ENCODE results near the gene CES3.

Gene CES3

GRCh38 chr16:66975302-66975893 lies 14.3 kb downstream of the CES3 start:
- Histone ChIP-seq H3K4me3 (ENCODE audit: insufficient read depth, low read length, poor library complexity, severe bottlenecking) (no peak overlapping the region), H3K9me3 (ENCODE audit: insufficient read depth, low read length) (no peaks in the 10 kb centered on the region), H3K79me2 (ENCODE audit: insufficient read depth, low read length) (no peaks in the 10 kb centered on the region), H3K9me2 (replicated peaks; ENCODE audit: insufficient read depth, low read length) (no peaks in the 10 kb centered on the region), H3K27me3 (ENCODE audit: low read length) (no peaks in the 10 kb centered on the region), H3K9ac (ENCODE audit: low read length) (no peak overlapping the region), H3K36me3 (ENCODE audit: low read length) (no peaks in the 10 kb centered on the region), H3F3A (ENCODE audit: insufficient read depth) (no peaks in the 10 kb centered on the region), H3K4me2 (ENCODE audit: low read depth, low read length, poor library complexity, severe bottlenecking) (no peak overlapping the region), H2AFZ (ENCODE audit: low read depth, low read length, severe bottlenecking) (no peak overlapping the region), H4K20me1 (ENCODE audit: low read depth, low read length) (no peaks in the 10 kb centered on the region), H3K27ac (ENCODE audit: low read depth, low read length) (no peak overlapping the region)
- TF ChIP-seq, protein P1, sequence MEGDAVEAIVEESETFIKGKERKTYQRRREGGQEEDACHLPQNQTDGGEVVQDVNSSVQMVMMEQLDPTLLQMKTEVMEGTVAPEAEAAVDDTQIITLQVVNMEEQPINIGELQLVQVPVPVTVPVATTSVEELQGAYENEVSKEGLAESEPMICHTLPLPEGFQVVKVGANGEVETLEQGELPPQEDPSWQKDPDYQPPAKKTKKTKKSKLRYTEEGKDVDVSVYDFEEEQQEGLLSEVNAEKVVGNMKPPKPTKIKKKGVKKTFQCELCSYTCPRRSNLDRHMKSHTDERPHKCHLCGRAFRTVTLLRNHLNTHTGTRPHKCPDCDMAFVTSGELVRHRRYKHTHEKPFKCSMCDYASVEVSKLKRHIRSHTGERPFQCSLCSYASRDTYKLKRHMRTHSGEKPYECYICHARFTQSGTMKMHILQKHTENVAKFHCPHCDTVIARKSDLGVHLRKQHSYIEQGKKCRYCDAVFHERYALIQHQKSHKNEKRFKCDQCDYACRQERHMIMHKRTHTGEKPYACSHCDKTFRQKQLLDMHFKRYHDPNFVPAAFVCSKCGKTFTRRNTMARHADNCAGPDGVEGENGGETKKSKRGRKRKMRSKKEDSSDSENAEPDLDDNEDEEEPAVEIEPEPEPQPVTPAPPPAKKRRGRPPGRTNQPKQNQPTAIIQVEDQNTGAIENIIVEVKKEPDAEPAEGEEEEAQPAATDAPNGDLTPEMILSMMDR (IDR thresholded peaks at IDR 0.05; ENCODE audit: insufficient read depth, low read length, poor library complexity, severe bottlenecking): no peak
- no peak for TF ChIP-seq EZH2phosphoT487 (conservative IDR thresholded peaks at IDR 0.05; ENCODE audit: low read length)

GRCh38 chr16:66976746-66977145 lies 15.7 kb downstream of the CES3 start:
- no peak overlapping the region for H3K4me3 ChIP-seq (ENCODE audit: insufficient read depth, low read length, poor library complexity, severe bottlenecking)
- TF ChIP-seq, protein P1 (IDR thresholded peaks at IDR 0.05; ENCODE audit: insufficient read depth, low read length, poor library complexity, severe bottlenecking): no peak
- no peak for TF ChIP-seq EZH2phosphoT487 (conservative IDR thresholded peaks at IDR 0.05; ENCODE audit: low read length)
- no peak overlapping the region for H3K27ac ChIP-seq (ENCODE audit: low read depth, low read length)
- no peaks in the 10 kb centered on the region for H3K36me3 ChIP-seq (ENCODE audit: low read length)
- no peaks in the 10 kb centered on the region for H3K9me3 ChIP-seq (ENCODE audit: insufficient read depth, low read length)
- H3K9me2 ChIP-seq (replicated peaks; ENCODE audit: insufficient read depth, low read length): no peaks in the 10 kb centered on the region
- no peaks in the 10 kb centered on the region for H3K79me2 ChIP-seq (ENCODE audit: insufficient read depth, low read length)
- H3K4me2 ChIP-seq (ENCODE audit: low read depth, low read length, poor library complexity, severe bottlenecking): no peak overlapping the region
- H2AFZ ChIP-seq (ENCODE audit: low read depth, low read length, severe bottlenecking): no peak overlapping the region
- H3K9ac ChIP-seq (ENCODE audit: low read length): no peak overlapping the region
- H4K20me1 ChIP-seq (ENCODE audit: low read depth, low read length): no peaks in the 10 kb centered on the region
- no peaks in the 10 kb centered on the region for H3F3A ChIP-seq (ENCODE audit: insufficient read depth)
- no peaks in the 10 kb centered on the region for H3K27me3 ChIP-seq (ENCODE audit: low read length)

DNA sequence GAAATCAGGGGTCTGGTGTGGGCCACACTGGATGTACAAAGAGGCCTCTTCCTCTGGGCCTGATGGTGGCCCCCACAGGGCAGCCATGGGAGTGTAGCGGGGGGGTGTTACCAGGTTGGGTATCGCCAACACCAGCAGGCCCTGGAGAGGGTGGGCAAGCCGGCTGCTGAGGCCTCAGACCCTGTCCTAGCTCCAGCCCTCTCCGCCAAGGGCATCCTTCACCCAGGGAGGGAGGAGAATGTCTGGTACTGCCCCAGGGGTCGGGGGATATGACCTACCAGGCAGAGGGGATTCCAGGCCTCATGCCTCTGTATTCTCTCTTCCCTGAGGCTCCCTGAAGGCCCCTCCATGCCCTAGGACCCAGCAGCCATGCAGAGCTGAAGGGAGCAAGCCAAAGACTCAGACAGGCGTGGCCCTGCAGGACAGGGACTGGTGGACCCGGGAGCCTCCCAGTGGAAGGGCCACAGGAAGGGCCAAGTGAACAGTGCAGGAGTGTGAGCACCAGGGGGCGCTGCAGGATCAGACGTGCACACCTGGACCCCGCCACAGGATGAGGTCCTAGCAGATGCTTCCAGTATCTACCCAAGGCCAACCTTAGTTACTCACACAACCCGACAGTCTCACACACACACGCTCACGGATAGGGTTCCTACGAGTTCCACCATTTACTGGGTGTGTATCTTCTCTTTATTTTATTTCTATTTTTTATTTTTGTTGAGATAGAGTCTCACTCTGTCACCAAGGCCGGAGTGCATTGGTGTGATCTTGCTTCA lies 16.5 kb downstream of the CES3 start:
- Histone ChIP-seq H3K27ac (ENCODE audit: low read depth, low read length) (no peak overlapping the region), H4K20me1 (ENCODE audit: low read depth, low read length) (no peaks in the 10 kb centered on the region), H3K36me3 (ENCODE audit: low read length) (no peaks in the 10 kb centered on the region), H3K4me3 (ENCODE audit: insufficient read depth, low read length, poor library complexity, severe bottlenecking) (no peak overlapping the region), H3K9me3 (ENCODE audit: insufficient read depth, low read length) (no peaks in the 10 kb centered on the region), H2AFZ (ENCODE audit: low read depth, low read length, severe bottlenecking) (no peak overlapping the region), H3K27me3 (ENCODE audit: low read length) (no peaks in the 10 kb centered on the region), H3K4me2 (ENCODE audit: low read depth, low read length, poor library complexity, severe bottlenecking) (no peak overlapping the region), H3K9me2 (replicated peaks; ENCODE audit: insufficient read depth, low read length) (no peaks in the 10 kb centered on the region), H3K79me2 (ENCODE audit: insufficient read depth, low read length) (no peaks in the 10 kb centered on the region), H3F3A (ENCODE audit: insufficient read depth) (no peaks in the 10 kb centered on the region), H3K9ac (ENCODE audit: low read length) (no peak overlapping the region)
- TF ChIP-seq EZH2phosphoT487 (conservative IDR thresholded peaks at IDR 0.05; ENCODE audit: low read length): no peak
- TF ChIP-seq, protein P1 (IDR thresholded peaks at IDR 0.05; ENCODE audit: insufficient read depth, low read length, poor library complexity, severe bottlenecking): peak; percentile 64
